Activated CD4-positive, alpha-beta T cell treated with anti-CD3 and anti-CD28 coated beads for 36 hours (primary cell): Measurements from ENCODE around the gene CSKMT. TPM values are rescaled to one million over a fixed set of nuclear protein-coding genes. Genes with fewer than 3 reads are reported as not detected.

Experiments used
- ATAC-seq: fragments of 200-7000 bp; cut with Tn5 transposase; one replicate; pipeline ENCODE4 v1.10.0; 2021; ENCODE audit warnings: mild to moderate bottlenecking, moderate library complexity
- CTCF ChIA-PET: fragments of 350-600 bp; sonication (Branson Sonifier 250); formaldehyde crosslinking; loops from one replicate; lab custom pipeline; 2021; ENCODE audit warnings: antibody characterized with exemption; lab: Charles Lee
- POLR2A ChIA-PET: fragments of 350-600 bp; sonication (Branson Sonifier 250); formaldehyde crosslinking; loops from one replicate; lab custom pipeline; 2021; ENCODE audit warnings: antibody characterized with exemption, inconsistent platforms; lab: Charles Lee
- DNase-seq: peaks from one replicate; pipeline ENCODE4 v3.0.0-alpha.2; 2020
- H3K27ac Mint-ChIP-seq: one replicate; pipeline ENCODE4 v1.8.0; 2021; ENCODE audit warnings: mixed read lengths
- H3K27me3 Mint-ChIP-seq: one replicate; pipeline ENCODE4 v1.8.0; 2021; ENCODE audit warnings: mixed read lengths
- H3K36me3 Mint-ChIP-seq: one replicate; pipeline ENCODE4 v1.8.0; 2021; ENCODE audit warnings: low read depth, mixed read lengths
- H3K4me1 Mint-ChIP-seq: one replicate; pipeline ENCODE4 v1.8.0; 2021; ENCODE audit warnings: mixed read lengths
- H3K4me3 Mint-ChIP-seq: one replicate; pipeline ENCODE4 v1.8.0; 2021; ENCODE audit warnings: mild to moderate bottlenecking, moderate library complexity, mixed read lengths
- H3K9me3 Mint-ChIP-seq: one replicate; pipeline ENCODE4 v1.8.0; 2021; ENCODE audit warnings: low read depth, mixed read lengths
- intact Hi-C, 2 experiments: fragments of 100-400 bp; cut with DNase I in 1 of 2; cut with micrococcal nuclease in 1 of 2; formaldehyde crosslinking; loops; one replicate each; pipeline versions ENCODE4 v1.14.2 to v1.15.1; 2022 to 2024; cut with DNase I, micrococcal nuclease
- total RNA-seq, 2 experiments: library from RNA; stranded (reverse); gene quantifications; one replicate each; pipeline ENCODE4 v1.2.3, GENCODE V29; 2021

Gene CSKMT
- total RNA-seq, 2 experiments from 2014 or later: 12.6 to 31.3 TPM

DNA sequence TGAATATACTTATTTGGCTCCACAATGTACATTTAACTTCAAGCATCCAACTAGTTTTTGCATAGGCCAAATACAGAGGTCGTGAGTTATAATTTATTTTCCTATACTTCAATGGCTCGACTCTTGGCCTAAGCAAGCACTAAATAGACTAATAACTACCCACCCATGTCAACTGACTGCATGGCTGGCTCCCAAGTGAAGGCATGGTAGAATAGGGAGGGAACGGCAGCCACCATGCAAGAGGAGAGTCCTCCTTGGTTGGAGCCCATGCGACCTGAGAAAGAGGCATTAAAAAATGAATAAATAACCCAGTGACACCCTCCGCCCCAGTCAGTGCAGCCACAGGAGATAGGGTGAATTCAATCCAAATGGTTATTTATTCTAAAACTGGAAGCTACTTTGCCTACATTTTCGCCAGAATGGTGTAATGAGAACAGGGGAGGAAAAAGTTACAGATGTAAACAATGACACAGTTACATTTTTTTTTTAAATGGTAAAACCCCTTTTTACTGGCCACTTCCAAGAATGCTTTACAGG lies 47.2 kb downstream of the CSKMT start:
- H3K9me3 Mint-ChIP-seq: no peaks in the 10 kb centered on the region
- ChIA-PET CTCF (interaction anchor here (0.6 to 2.0 kb wide), 2 partner anchors 12 to 53 kb away, joined by 3 to 5 read pairs; no protein-coding TSS in a partner anchor), POLR2A (interaction anchor here (0.6 to 1.5 kb wide), 3 partner anchors 13 to 174 kb away, joined by 3 read pairs; partner anchors contain the start of gene HNRNPUL2)
- no peak overlapping the region for H3K4me3 Mint-ChIP-seq
- H3K27me3 Mint-ChIP-seq: no peaks in the 10 kb centered on the region
- ATAC-seq (no peak), DNase-seq (no peak)
- peaks cover 66% of the 10 kb centered on the region for H3K36me3 Mint-ChIP-seq
- peaks cover 58% of the 10 kb centered on the region for H3K4me1 Mint-ChIP-seq
- intact Hi-C loops: no loop called here
- H3K27ac Mint-ChIP-seq: peak overlapping the region; percentile 89

DNA sequence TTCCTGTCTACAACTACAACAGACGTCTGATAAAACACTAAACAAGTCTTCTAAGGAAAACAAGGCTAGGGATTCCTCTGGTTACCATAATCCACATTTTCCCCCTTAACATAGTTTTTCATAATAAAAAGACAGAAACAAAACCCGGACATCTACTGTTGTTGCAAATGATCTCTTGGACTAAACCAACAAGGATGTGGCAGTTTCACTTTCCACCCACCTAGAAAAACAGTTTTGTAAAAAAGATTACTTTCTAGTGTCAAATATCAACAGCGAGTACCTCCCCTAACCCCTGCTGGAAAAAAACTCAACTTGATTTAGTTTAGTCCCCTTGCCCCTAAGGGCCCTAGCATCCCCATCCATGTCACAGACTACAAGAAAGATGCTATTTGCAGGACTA lies 47.7 kb downstream of the CSKMT start:
- Mint-ChIP-seq H3K4me3 (no peak overlapping the region), H3K36me3 (peaks cover 72% of the 10 kb centered on the region), H3K27ac (peak overlapping the region; percentile 89), H3K4me1 (peaks cover 55% of the 10 kb centered on the region), H3K9me3 (no peaks in the 10 kb centered on the region), H3K27me3 (no peaks in the 10 kb centered on the region)
- ATAC-seq (no peak), DNase-seq (no peak)
- POLR2A ChIA-PET: interaction anchor here (1.1 to 1.5 kb wide), 2 partner anchors 12 to 15 kb away, joined by 3 read pairs; partner anchors contain the start of gene HNRNPUL2
- intact Hi-C loops: no loop called here
- CTCF ChIA-PET: interaction anchor here (0.6 to 2.0 kb wide), 2 partner anchors 11 to 53 kb away, joined by 3 to 5 read pairs; no protein-coding TSS in a partner anchor

DNA sequence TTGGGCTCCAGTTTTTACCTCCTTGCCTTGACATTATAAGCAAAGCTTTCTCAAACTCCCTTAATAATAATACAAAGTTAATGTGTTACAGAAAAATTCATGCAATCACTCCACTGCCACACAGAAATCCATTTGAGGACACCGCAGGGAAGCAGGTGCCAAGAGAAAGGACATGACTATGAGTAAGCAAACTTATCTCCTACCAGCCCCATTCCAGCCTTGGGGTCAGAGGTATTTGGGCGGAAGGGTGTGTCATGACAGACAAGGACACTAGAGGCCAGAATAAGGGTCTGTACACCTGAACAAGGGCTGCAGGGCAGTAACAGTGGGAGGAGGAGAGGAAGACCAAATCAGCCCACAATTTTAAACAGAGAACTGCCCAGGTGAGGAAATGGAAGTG lies 48.2 kb downstream of the CSKMT start:
- peaks cover 76% of the 10 kb centered on the region for H3K36me3 Mint-ChIP-seq
- ATAC-seq (no peak), DNase-seq (no peak)
- ChIA-PET POLR2A (interaction anchor here (0.7 to 1.5 kb wide), 2 partner anchors 14 to 143 kb away, joined by 3 read pairs; partner anchors contain the start of gene HNRNPUL2), CTCF (interaction anchor here (1.5 to 2.0 kb wide), 2 partner anchors 11 to 19 kb away, joined by 3 to 5 read pairs; no protein-coding TSS in a partner anchor)
- peaks cover 54% of the 10 kb centered on the region for H3K4me1 Mint-ChIP-seq
- H3K27me3 Mint-ChIP-seq: no peaks in the 10 kb centered on the region
- intact Hi-C loops: no loop called here
- H3K4me3 Mint-ChIP-seq: no peak overlapping the region
- H3K9me3 Mint-ChIP-seq: no peaks in the 10 kb centered on the region
- peak overlapping the region; percentile 89 for H3K27ac Mint-ChIP-seq

DNA sequence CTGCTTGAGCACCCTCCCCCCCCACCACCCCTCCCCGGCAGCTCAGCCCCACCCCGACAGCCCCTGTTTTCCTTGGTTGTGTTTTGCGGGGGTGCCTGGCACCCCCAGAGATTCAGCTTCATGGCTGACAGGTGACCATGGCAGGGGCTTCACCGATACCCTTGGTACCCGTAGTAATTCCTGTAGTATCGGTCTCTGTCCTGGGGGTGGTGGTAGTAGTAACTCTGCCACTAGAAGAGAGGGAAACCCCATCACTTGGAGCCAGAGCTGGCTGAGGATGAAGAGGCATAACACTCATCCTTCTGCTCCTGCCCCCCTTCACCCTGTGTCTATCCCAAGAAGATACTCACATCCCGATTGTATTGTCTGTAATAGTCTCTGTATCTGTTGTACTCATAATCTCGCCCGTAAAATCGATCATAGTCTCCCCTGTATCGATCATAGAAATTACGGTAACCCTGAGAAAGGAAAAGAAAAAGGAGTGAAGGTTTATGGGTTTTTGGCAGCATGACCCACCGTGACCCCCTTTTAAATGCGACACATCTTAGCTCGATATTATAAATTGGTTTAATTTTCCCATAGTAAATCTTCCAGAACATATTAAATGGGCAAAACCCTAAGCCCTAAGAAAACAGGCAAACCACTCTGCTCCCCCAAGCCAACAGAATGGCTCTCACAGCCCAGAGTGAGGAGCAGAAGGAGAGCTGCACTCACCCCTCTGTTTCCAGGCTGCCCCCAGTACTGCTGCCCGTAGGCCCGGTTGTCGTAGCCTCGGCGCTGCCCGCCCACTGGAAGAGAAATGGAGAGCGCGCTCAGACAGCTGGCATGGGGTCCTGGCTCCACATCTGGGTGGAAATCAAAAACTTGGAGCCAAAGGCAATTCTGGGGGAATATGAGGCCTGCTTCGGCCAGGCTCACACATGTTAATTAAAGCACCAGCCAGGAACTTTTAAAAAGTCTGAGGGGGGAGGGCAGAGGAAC lies 50.3 kb downstream of the CSKMT start:
- Mint-ChIP-seq H3K27me3 (no peaks in the 10 kb centered on the region), H3K4me3 (no peak overlapping the region), H3K4me1 (peaks cover 46% of the 10 kb centered on the region), H3K9me3 (no peaks in the 10 kb centered on the region), H3K36me3 (peaks cover 76% of the 10 kb centered on the region), H3K27ac (peak overlapping the region; percentile 47)
- POLR2A ChIA-PET: interaction anchor here (0.7 kb wide), 1 partner anchor 35 kb away, joined by 7 read pairs; no protein-coding TSS in a partner anchor
- DNase-seq (no peak), ATAC-seq (no peak)
- CTCF ChIA-PET: interaction anchor here (1.6 kb wide), 1 partner anchor 20 kb away, joined by 3 read pairs; no protein-coding TSS in a partner anchor
- intact Hi-C loops: no loop called here

DNA sequence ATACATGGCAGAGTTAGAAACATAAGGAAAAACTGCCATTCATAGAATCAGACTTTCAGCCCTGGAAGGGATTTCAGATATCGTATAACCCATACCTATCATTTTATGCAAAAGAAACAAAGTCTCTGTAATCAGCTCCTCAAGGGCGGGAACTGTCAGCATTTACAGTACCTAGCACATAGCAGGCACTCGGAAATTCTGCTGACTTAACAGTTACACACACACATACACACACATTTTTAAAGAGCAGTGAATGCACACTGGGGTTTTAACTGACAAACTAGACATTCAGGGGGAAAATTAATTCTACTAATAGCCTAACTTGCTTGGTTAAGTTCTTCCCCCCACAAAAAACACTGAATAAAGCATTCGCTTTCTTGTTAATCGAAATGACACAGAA lies 51.1 kb downstream of the CSKMT start:
- H3K27ac Mint-ChIP-seq: peak overlapping the region; percentile 47
- no peaks in the 10 kb centered on the region for H3K27me3 Mint-ChIP-seq
- ATAC-seq (no peak), DNase-seq (no peak)
- peaks cover 44% of the 10 kb centered on the region for H3K4me1 Mint-ChIP-seq
- ChIA-PET CTCF (interaction anchor here (1.6 kb wide), 1 partner anchor 21 kb away, joined by 3 read pairs; no protein-coding TSS in a partner anchor), POLR2A (interaction anchor here (0.7 kb wide), 1 partner anchor 36 kb away, joined by 7 read pairs; no protein-coding TSS in a partner anchor)
- H3K9me3 Mint-ChIP-seq: no peaks in the 10 kb centered on the region
- intact Hi-C loops: no loop called here
- peaks cover 74% of the 10 kb centered on the region for H3K36me3 Mint-ChIP-seq
- no peak overlapping the region for H3K4me3 Mint-ChIP-seq

DNA sequence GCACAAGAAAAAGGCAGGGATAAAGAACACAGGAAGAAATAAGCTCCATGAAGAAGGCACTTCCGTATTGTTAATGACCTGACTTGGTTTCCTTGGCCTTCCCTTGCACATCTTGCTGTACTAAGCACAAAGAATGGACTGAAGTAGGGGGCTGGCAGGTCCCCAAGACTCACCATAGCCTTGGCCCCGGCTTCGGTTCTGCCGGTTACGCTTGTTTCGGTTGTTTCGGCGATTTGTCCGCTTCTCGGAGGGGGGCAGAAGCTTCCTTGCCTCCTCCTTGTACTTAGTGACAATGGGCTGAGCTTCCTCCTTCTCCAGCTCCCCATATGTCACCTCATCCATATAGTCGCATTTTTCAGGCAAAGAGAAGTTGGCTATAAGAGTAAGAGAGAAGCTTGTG lies 51.7 kb downstream of the CSKMT start:
- DNase-seq (no peak), ATAC-seq (no peak)
- H3K9me3 Mint-ChIP-seq: no peaks in the 10 kb centered on the region
- H3K27ac Mint-ChIP-seq: no peak overlapping the region
- H3K27me3 Mint-ChIP-seq: no peaks in the 10 kb centered on the region
- no peak overlapping the region for H3K4me3 Mint-ChIP-seq
- H3K36me3 Mint-ChIP-seq: peaks cover 78% of the 10 kb centered on the region
- ChIA-PET POLR2A (no interaction called here), CTCF (interaction anchor here (0.6 kb wide), 1 partner anchor 15 kb away, joined by 3 read pairs; no protein-coding TSS in a partner anchor)
- intact Hi-C loops: no loop called here
- H3K4me1 Mint-ChIP-seq: peaks cover 44% of the 10 kb centered on the region

Other genes with a start within 250 kb of the CSKMT start
- not detected for gene SCGB1A1, start 246.3 kb upstream of the CSKMT start, total RNA-seq
- gene AHNAK, start 118.5 kb upstream of the CSKMT start, total RNA-seq: 10 to 100 TPM; 47.3 to 54.7 TPM
- gene EEF1G, start 91.4 kb upstream of the CSKMT start, total RNA-seq: 1,000 to 10,000 TPM; 1,986 to 2,351 TPM
- 10 to 100 TPM; 32.5 to 36.0 TPM for gene TUT1, start 73.8 kb upstream of the CSKMT start, total RNA-seq
- gene MTA2, start 63.4 kb upstream of the CSKMT start, total RNA-seq: 100 to 1,000 TPM; 159 to 179 TPM
- gene EML3, start 52.5 kb upstream of the CSKMT start, total RNA-seq: 100 to 1,000 TPM; 101 to 112 TPM
- gene ROM1, start 52.1 kb upstream of the CSKMT start, total RNA-seq: 1 to 10 TPM; 1.5 to 1.9 TPM
- gene B3GAT3, start 43.3 kb upstream of the CSKMT start, total RNA-seq: 10 to 100 TPM; 48.7 to 57.5 TPM
- gene GANAB, start 18.7 kb upstream of the CSKMT start, total RNA-seq: 100 to 1,000 TPM; 208 to 218 TPM
- 10 to 100 TPM; 26.0 to 29.9 TPM for gene INTS5, start 12.0 kb upstream of the CSKMT start, total RNA-seq
- 100 to 1,000 TPM; 108 to 135 TPM for gene C11orf98, start 102 bp upstream of the CSKMT start, total RNA-seq
- 1 to 10 TPM; 4.1 to 6.4 TPM for gene UQCC3, start 6.4 kb downstream of the CSKMT start, total RNA-seq
- 10 to 100 TPM; 11.9 to 15.5 TPM for gene LBHD1, start 7.0 kb downstream of the CSKMT start, total RNA-seq
- 100 to 1,000 TPM in 1 of 2 experiments, 10 to 100 TPM in 1; 95.6 to 119 TPM for gene UBXN1, start 13.8 kb downstream of the CSKMT start, total RNA-seq
- gene LRRN4CL, start 24.2 kb downstream of the CSKMT start, total RNA-seq: under 1 TPM in 1 of 2 experiments, not detected in 1; 0.16 TPM
- gene BSCL2, start 42.1 kb downstream of the CSKMT start, total RNA-seq: 10 to 100 TPM; 16.7 to 28.0 TPM
- gene GNG3, start 42.4 kb downstream of the CSKMT start, total RNA-seq: not detected
- 10 to 100 TPM; 48.7 to 59.6 TPM for gene HNRNPUL2, start 62.1 kb downstream of the CSKMT start, total RNA-seq
- 10 to 100 TPM; 40.8 to 54.1 TPM for gene TTC9C, start 63.2 kb downstream of the CSKMT start, total RNA-seq
- 10 to 100 TPM in 1 of 2 experiments, 1 to 10 TPM in 1; 6.0 to 10.2 TPM for gene ZBTB3, start 88.8 kb downstream of the CSKMT start, total RNA-seq
- 100 to 1,000 TPM in 1 of 2 experiments, 10 to 100 TPM in 1; 87.1 to 125 TPM for gene POLR2G, start 96.3 kb downstream of the CSKMT start, total RNA-seq
- 10 to 100 TPM; 10.2 to 12.6 TPM for gene TAF6L, start 106.1 kb downstream of the CSKMT start, total RNA-seq
- gene TMEM179B, start 122.1 kb downstream of the CSKMT start, total RNA-seq: 10 to 100 TPM; 19.5 to 35.9 TPM
- gene TMEM223, start 126.7 kb downstream of the CSKMT start, total RNA-seq: 10 to 100 TPM; 11.1 to 12.6 TPM
- 10 to 100 TPM; 89.5 to 97.6 TPM for gene NXF1, start 140.1 kb downstream of the CSKMT start, total RNA-seq
- 10 to 100 TPM; 19.3 to 21.8 TPM for gene STX5, start 166.7 kb downstream of the CSKMT start, total RNA-seq
- gene TEX54, start 167.5 kb downstream of the CSKMT start, total RNA-seq: under 1 TPM in 1 of 2 experiments, not detected in 1; 0.42 TPM
- 10 to 100 TPM; 83.1 to 93.1 TPM for gene WDR74, start 174.3 kb downstream of the CSKMT start, total RNA-seq
- 100 to 1,000 TPM; 401 to 402 TPM for gene SLC3A2, start 215.6 kb downstream of the CSKMT start, total RNA-seq